ENCODE measurements around the gene RILPL1.
"Not testable (repeated sequence)": the region's sequence is repeated elsewhere in the genome, so short reads cannot be mapped to it uniquely, and the experiment has no call there.

The RILPL1 gene

GRCh38 chr12:123431951-123432817 lies 101.3 kb downstream of the RILPL1 start:
- DNase-seq (ENCODE audit: low read depth in 1 of 2, low spot score in 1 of 2), result peak in 1 of 2 donors; percentile 24

- not testable (repeated sequence) for DNase-seq (ENCODE audit: low read depth in 1 of 2, low spot score in 1 of 2)
Measured at GRCh38 chr12:123429101-123429500, 104.4 kb downstream of the RILPL1 start.

- no peak for DNase-seq (ENCODE audit: low read depth in 1 of 2, low spot score in 1 of 2)
Measured at GRCh38 chr12:123428591-123428990, 104.9 kb downstream of the RILPL1 start.

GRCh38 chr12:123427036-123427769 lies 106.3 kb downstream of the RILPL1 start:
- no peak for DNase-seq (ENCODE audit: low read depth in 1 of 2, low spot score in 1 of 2)

GRCh38 chr12:123421314-123421713 lies 112.2 kb downstream of the RILPL1 start:
- DNase-seq (ENCODE audit: low read depth in 1 of 2, low spot score in 1 of 2), result no peak

All from activated T-helper 1 cell treated with anti-CD3 and anti-CD28 coated beads, Interleukin-2, amount 50 U/mL, for 16 hours (primary cell).